GM19397 (cell line): ENCODE results near the gene MAPK6.

Experiments
- ATAC-seq: cut with Tn5 transposase; IDR thresholded peaks from one replicate; pipeline ENCODE4 v1.9.1; 2021; ENCODE audit warnings: mild to moderate bottlenecking, moderate library complexity; ENCODE audit not compliant: unreplicated experiment

Gene MAPK6

DNA sequence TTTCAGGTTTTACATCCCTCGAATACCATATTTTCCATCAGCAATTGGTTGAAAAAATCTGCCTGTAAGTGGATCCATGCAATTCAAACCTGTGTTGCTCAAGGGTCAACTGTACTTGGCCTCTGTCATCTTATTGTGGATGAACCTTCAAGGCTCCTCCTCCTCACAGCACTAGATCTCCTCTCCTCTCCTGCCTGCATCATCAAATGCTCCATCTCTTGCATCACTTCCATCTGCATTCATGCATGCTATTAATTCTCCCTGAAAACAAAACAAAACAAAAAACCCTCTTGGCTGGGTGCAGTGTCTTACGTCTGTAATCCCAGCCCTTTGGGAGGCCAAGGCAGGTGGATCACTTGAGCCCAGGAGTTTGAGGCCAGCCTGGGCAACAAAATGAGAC lies 83.4 kb downstream of the MAPK6 start:
- ATAC-seq = no peak

GRCh38 chr15:52103217-52104207 lies 84.5 kb downstream of the MAPK6 start:
- peak; percentile 50 for ATAC-seq

- ATAC-seq = peak; percentile 46
These were observed 85.5 kb downstream of the MAPK6 start for GRCh38 chr15:52104532-52105004.

DNA sequence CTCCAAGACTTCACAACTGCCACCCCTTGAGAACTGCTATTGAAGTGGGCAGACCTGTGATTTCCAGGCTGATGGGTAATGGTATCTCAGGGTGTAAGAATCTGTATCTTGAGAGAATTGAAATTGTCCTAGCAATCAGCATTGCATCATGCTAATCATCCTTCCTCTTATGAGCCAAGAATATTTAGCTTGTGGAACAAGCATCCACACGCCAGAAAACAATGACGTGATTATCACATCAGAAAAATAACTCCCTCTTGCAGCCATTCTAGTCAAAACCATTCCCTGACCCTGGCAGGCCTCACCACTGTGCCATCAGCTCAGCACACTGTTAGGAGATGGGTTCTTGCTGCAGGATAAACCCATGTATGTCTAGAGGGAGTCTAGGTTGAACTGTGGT lies 86.8 kb downstream of the MAPK6 start:
- ATAC-seq = no peak

- no peak for ATAC-seq
These were observed 87.6 kb downstream of the MAPK6 start for GRCh38 chr15:52106641-52107040.

DNA sequence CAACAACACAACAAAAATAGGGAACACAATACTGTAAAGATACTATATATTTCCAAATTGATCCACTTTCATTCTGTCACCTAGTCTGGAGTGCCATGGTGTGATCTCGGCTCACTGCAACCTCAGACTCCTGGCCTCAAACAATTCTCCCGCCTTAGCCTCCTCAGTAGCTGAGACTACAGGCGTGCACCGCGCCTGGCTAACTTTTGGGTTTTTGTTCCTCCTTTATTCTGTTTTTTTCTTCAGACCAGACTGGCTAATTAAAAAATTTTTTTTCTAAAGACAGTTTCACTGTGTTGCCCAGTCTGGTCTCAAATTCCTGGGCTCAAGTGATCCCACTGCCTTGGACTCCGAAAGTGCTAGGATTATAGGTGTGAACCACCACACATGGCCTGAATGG lies 88.2 kb downstream of the MAPK6 start:
- ATAC-seq = no peak

- no peak for ATAC-seq
These were observed 90.8 kb downstream of the MAPK6 start for GRCh38 chr15:52109559-52110451.

DNA sequence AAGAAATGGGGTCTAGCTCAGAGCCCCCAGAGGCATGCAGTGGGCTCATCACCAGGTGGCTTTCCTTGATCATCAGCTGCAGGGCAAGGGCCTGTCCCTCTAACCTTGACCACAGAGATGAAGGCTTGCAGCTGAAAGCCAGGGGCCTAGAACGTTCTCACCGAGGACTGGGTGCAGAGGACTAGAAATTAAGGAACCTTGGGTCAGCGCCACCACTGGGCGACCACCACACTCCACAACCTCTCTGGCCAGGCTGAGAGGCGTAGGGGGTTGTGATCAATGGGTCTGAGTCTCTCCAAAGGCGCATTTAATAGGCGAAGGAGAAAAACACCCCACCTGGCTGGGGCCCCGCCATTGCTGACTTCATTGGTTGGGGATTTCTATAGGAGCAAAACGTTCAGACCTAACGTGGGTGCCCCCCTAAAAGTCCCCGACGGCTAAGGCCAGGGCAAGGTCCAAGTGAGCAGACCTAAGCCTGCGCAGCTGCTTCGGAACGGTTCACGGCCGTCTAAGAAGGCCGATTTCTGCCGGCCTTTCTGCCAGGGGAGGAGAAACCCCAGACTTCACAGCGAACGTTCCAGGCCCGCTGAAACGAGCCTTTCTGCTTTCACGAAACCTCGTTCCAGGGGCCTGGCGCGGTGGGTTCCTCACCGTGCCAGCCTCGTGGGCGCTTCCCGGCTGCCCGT lies 92.6 kb downstream of the MAPK6 start:
- no peak for ATAC-seq

GRCh38 chr15:52112203-52112750 lies 93.3 kb downstream of the MAPK6 start:
- ATAC-seq = peak; percentile 43

DNA sequence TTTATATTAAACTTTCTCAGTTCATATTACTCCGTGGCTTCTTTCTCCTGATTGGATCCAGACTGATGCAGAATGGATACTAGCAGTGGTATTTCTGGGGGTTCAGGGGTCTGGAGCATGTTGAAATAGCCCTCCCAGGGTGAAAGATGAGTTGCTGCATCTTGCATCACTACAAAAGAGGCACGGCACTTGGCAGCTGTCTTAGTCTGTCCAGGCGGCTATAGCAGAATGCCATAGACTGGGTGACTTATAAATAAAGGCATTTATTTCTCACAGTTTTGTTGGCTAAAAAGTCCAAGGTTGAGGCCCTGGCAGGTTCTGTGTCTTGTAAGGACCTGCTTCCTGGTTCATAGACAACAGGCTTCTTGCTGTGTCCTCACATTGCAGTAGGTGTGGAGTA lies 94.2 kb downstream of the MAPK6 start:
- no peak for ATAC-seq

DNA sequence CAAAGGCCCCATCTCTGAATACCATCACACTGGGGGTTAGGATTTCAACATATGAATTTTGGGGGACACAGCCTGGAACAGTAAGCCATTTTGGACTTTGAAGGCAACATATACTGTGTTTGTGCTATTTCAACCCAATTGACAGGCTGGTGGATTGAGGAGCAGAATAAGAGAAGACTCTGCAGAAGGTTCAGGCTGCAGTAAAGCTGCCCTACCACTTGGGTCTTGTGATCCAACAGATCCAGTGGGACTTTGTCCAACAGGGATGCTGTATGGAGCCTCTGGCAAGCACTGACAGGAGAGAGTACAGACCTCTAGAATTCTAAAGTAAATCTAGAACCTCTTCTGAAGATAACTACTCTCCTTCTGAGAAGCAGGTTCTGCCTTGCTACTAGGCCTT lies 94.7 kb downstream of the MAPK6 start:
- ATAC-seq = no peak

DNA sequence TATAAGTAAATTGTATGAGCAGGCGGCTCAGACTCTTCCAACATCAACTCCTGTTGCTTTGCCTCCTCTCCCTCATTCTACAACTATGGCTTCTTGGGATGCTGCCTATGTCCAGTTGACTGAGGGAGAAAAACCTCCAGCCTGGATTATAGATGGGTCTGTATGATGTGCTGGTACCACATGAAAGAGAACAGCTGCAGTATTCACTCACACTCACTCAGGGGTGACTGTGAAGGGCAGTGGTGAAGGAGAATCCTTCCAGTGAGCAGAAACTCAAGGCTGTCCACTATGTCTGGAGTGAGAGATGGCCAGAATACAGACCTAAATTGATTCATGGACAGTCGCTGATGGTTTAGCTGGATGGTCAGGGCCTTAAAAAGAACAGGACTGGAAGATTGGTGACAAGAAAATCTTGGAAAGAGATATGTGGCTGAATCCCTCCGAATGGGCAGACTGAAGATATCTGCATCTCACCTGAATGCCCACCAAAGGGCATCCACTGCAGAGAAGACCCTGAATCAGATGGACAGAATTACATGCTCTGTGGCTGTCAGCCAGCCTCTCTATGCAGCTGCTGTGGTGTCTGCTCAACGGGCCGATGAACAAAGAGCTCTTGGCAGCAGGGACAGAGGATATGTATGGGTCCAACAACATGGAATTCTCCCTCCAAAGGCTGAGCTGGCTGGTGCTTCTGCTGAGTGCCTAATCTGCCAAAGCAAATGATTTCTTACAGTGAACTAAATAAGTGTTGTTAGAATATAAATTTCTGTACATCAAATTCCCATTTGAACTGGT lies 95.4 kb downstream of the MAPK6 start:
- no peak for ATAC-seq

DNA sequence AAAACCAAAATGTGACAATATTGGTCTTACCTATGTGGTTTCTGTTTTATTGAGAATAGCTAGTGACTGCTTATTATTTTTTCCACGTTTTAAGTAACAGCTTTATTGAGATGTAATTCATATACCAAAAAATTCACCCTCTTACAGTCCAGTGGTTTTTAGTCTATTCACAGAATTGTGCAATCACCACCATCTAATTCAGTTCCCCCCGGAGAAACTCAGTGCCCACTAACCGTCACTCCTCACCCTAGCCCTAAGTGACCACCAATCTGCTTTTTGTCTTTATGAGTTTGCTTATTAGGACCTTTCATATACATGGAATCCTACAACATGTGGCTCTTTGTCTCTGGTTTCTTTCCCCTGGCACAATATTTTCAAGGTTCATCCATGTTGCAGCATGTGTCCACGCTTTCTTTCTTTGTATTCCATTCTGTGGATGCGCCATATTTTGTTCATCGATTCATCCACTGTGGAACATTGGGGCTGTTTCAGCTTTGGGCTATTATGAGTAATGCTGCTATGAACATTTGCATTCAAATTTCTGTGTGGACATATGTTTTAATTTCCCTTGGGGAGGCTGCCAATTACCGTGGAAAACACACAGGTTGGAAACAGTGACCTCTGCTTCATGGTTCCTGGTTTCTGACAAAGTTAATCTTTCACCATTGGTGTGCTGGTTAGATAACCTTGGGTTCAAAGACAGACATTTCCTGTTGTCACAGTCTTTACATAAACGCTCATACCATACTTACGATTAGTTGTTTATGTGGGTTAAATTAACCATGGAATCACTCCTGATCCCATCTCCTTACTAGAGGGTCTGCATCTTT lies 96.8 kb downstream of the MAPK6 start:
- ATAC-seq = no peak
